ENCODE data around the gene TEDC2.
A peak's percentile ranks its signal among the peaks of the same experiment; 100 is the strongest.
"Not testable (repeated sequence)": the region's sequence is repeated elsewhere in the genome, so short reads cannot be mapped to it uniquely, and the experiment has no call there.

Gene TEDC2

DNA sequence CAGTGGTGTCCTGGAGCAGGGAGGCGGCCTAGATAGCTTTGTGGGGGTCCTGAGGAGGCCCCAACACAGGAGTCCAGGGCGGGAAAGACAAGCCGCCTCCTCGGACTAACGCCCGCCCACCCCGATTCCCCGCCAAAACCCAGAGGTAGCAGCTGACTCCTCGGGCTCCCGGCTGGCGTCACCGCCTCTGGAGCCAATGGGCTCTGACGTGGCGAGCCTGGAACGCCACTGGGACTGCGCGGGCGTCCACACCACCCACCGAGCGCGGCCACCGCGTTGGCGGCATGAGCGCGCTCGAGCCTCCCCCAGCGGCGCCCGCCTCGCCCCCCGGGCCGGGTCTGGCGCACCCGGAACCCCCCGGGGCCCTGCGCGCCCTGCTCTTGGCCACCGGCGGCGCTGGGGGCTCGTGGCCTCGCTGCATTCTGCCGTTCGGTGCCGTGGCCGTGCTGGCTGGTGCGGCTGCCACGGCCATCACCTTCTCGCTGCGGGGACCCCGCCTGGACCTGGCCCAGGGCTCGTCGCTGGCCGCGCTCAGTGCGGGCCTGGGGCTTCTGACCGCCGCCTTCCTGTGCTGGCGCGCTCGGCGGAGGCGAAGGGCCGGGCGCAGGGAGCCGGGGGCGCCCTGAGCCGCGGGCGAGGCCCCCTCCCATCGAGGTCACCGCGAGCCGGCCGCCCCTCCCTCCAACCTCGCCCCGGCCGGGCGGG is 7.8 kb downstream of the TEDC2 start:
- DNase-seq, result peak; percentile 53

DNA sequence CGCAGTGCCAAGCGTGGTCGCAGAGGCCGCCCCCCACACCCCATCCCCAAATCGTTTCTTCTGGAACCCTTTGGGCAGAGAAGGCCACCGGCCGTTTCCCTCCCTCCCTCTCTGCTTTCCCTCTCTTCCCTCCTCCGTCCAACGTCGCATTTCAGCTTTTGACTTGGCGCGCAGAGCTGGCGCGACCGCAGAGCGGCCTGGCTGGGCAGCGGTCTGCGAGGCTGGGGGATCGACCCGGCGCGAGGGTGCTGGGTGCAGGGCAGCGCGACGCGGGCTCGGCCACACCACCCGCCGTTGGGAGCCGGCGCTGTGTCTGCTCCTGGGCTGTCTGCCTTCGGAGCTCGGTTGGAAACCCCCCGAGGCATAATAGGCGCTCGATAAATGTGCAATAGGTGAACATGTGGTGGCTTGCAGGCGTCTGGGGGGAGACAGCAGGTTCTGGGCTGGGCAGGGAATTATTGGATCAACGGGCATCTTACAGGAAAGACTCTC is 8.4 kb downstream of the TEDC2 start:
- DNase-seq, result peak; percentile 29

DNA sequence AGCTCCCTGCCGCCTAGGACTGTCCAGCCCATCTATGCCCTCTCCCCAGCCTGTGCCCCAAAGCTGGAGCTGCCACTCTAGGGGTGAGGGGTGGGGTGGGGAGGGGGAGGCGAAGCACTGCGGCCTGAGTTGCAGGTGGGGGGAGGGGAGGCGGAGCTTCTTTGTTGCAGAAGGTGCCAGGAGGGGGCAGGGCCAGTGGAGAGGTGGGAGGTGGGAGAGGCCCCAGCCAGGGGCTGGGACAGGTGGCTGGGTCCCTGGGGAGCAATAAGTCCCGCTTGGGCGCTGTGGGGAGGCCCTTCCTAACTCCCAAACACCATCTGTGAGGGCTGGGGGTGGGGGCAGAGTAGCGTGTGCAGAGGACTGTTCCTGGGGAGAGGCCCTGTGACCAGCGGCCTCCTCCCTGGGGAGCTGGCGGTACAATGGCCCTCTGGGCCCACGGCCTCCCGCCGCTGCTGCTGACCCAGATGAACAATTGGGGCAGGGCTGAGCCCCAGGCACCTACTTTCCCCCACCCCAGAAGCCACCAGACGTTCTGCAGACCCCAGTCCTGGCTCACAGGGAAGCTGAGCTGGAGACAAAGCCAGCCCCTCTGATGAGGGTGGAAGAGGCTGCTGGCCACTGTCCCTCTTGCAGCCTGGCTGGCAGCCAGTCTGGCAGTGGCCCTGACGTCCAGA is 9.0 kb downstream of the TEDC2 start:
- peak; percentile 39 for DNase-seq

GRCh38 chr16:2469399-2470233 is 9.7 kb downstream of the TEDC2 start:
- DNase-seq, result peak; percentile 26

GRCh38 chr16:2470234-2470601 is 10.3 kb downstream of the TEDC2 start:
- DNase-seq, result no peak

DNA sequence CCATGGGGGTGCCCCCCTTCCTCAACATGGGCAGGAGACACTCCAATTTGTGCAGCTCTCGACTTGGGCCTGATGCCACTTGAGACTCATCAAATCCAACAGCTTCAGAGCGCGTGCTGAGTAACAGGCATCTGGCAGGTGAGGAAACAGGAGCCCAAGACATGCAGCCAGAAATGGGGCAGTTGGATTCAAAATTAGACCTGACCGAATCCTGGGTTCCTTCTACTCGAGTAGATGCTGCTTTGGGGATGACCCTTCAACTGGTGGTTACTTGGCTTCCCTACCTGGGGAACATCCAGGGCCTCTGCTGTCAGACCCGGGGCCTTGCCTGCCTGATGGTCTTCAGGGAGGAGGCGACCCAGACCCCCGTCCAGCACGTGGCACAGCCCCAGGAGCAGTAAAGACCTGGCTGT is 10.7 kb downstream of the TEDC2 start:
- DNase-seq, result peak; percentile 23

DNA sequence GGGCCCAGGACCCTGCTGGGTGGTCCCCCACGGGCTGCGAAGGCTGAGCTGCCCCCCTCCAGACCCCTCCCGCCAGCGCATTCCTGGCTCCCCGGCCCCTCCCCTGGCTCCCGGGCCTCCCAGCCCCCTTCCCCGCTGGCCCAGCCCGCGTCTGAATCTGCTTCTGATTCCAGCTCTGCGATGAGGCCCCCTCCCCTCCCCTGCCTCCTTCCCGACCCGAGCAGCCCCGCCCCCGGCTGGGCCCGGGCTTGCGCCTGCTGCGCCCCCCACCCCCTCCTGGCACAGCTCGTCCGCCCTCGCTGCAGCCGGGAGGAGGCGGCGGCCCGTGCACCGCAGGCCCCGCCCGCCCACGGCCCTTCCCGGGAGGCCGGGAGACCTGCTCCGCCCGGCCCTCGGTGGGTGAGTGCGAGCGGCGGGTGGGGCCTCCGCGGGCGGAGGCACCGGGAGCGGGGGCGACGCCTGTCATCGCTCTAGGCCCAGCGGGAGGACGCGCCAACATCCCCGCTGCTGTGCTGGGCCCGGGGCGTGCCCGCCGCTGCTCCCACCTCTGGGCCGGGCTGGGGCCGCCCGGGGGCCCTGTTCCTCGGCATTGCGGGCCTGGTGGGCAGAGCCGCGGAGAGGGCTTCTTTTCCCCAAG is 11.2 kb downstream of the TEDC2 start, which contains the start of gene NTN3:
Gene NTN3 (plus strand): TSS at position 282 of the 637 bp plus-strand sequence. CDS start 405 bp downstream, outside the sequence.
- peak; percentile 46 for DNase-seq

DNA sequence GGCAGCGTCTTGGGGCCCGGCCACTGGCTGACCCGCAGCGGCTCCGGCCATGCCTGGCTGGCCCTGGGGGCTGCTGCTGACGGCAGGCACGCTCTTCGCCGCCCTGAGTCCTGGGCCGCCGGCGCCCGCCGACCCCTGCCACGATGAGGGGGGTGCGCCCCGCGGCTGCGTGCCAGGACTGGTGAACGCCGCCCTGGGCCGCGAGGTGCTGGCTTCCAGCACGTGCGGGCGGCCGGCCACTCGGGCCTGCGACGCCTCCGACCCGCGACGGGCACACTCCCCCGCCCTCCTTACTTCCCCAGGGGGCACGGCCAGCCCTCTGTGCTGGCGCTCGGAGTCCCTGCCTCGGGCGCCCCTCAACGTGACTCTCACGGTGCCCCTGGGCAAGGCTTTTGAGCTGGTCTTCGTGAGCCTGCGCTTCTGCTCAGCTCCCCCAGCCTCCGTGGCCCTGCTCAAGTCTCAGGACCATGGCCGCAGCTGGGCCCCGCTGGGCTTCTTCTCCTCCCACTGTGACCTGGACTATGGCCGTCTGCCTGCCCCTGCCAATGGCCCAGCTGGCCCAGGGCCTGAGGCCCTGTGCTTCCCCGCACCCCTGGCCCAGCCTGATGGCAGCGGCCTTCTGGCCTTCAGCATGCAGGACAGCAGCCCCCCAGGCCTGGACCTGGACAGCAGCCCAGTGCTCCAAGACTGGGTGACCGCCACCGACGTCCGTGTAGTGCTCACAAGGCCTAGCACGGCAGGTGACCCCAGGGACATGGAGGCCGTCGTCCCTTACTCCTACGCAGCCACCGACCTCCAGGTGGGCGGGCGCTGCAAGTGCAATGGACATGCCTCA is 12.0 kb downstream of the TEDC2 start:
- no peak for DNase-seq

- no peak for DNase-seq
Observed at GRCh38 chr16:2472488-2472864, 12.6 kb downstream of the TEDC2 start.

- DNase-seq, result no peak
Observed at GRCh38 chr16:2472885-2473445, 13.1 kb downstream of the TEDC2 start.

GRCh38 chr16:2473446-2473926 is 13.6 kb downstream of the TEDC2 start:
- peak; percentile 59 for DNase-seq

- DNase-seq, result peak; percentile 69
Observed at GRCh38 chr16:2473999-2474876, 14.3 kb downstream of the TEDC2 start.

GRCh38 chr16:2474877-2475412 is 15.0 kb downstream of the TEDC2 start, which contains the start of gene TBC1D24:
TBC1D24 (plus strand) TSS chr16:2475127; CDS start chr16:2496149, 21,022 bp downstream.
- DNase-seq, result peak; percentile 89

- DNase-seq, result peak; percentile 58
Observed at GRCh38 chr16:2475413-2476344, 15.8 kb downstream of the TEDC2 start.

GRCh38 chr16:2476345-2476720 is 16.4 kb downstream of the TEDC2 start:
- DNase-seq, result no peak

DNA sequence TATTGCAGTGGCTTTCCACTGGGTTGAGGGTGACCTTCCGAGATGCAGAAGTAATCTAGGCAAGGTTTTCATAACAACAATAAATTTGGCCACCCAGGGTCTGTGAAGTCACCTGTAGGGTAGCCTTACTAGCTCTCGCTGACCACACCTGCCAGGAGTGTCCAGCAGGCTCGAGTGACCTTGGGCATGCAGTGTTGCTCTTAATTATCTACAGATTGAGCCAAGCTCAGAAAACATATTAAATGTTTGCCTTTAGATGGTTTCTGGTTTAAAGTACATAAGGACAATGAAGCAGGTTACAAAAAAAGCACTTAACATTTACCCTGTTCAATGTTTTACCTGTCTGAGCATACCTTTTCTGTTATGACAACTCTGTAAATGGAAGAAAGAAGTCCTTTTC is 16.8 kb downstream of the TEDC2 start:
- no peak for DNase-seq

- no peak for DNase-seq
Observed at GRCh38 chr16:2477327-2477726, 17.4 kb downstream of the TEDC2 start.

DNA sequence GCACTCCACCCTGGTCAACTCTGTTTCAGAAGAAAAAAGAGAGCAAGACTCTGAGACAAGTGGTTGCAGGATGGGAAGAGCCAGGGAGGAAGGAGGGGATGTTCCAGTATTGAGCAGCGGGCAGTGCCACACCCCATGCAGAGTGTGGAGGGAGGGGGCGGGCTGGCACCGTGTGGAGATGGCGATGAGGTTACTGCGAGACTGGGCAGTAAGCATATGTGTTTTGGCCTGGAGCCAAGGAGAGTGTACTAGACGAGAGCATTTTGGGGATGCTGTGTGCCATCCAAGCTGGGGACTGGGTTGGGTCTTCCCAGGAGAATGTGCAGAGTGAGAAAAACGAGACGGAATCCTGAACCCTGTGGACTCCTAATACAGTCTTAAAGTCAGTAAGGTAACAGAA is 18.4 kb downstream of the TEDC2 start:
- no peak for DNase-seq

DNA sequence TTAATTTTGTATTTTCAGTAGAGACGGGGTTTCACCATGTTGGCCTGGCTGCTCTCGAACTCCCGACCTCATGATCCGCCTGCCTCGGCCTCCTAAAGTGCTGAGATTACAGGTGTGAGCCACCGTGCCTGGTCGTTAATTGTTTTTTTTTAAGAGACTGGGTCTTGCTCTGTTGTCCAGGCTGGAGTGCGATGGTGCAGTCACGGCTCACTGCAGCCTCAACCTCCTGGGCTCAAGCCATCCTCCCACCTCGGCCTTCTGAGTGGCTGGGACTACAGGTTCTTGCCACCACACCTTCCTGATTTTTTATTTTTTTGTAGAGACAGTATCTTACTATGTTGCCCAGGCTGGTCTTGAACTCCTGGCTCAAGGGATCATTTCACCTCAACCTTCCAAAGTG is 20.1 kb downstream of the TEDC2 start:
- DNase-seq, result not testable (repeated sequence)
